Upper lobe of left lung (tissue), 6 donors: ENCODE data around the gene SMIM36. TPM values are rescaled to one million over a fixed set of nuclear protein-coding genes. Genes with fewer than 3 reads are reported as not detected.
A peak's percentile ranks its signal among the peaks of the same experiment; 100 is the strongest.

Experiments used
- ATAC-seq, 2 donors: fragments of 200-7000 bp; cut with Tn5 transposase; one replicate each; pipeline ENCODE4 v1.9.1; 2022; ENCODE audit warnings: mild to moderate bottlenecking in 2 of 2, moderate library complexity in 2 of 2; ENCODE audit not compliant: low FRiP score in 2 of 2
- DNase-seq, 2 donors: peaks; one replicate each; pipeline ENCODE4 v3.0.0-alpha.2; 2019 to 2020
- H3K27ac ChIP-seq, 4 donors: fragments of 200-600 bp; sonication (generic); one replicate each; pipeline ENCODE4 v1.5.1; 2016 to 2019
- H3K27me3 ChIP-seq, 4 donors: fragments of 200-600 bp; sonication (generic); one replicate each; pipeline ENCODE4 v1.5.1; 2017 to 2019
- H3K36me3 ChIP-seq, 4 donors: fragments of 200-600 bp; sonication (generic); one replicate each; pipeline ENCODE4 v1.5.1; 2016 to 2019
- H3K4me1 ChIP-seq, 4 donors: fragments of 200-600 bp; sonication (generic); one replicate each; pipeline ENCODE4 v1.5.1; 2018 to 2019
- H3K4me3 ChIP-seq, 4 donors: fragments of 200-600 bp; sonication (generic); one replicate each; pipeline ENCODE4 v1.5.1; 2017 to 2019; ENCODE audit warnings: mild to moderate bottlenecking in 2 of 4, moderate library complexity in 1 of 4
- H3K9me3 ChIP-seq, 4 donors: fragments of 200-600 bp; sonication (generic); one replicate each; pipeline ENCODE4 v1.5.1; 2018 to 2019
- EP300 ChIP-seq, 4 donors: sonication (generic); formaldehyde crosslinking; IDR thresholded peaks; one replicate each; pipeline ENCODE4 v1.5.1; 2017; ENCODE audit warnings: antibody characterized with exemption in 4 of 4, control low read depth in 2 of 4
- POLR2A ChIP-seq, 4 donors: fragments of 450-650 bp; IDR thresholded peaks; one replicate each; pipeline ENCODE4 v1.5.1; 2016 to 2017; ENCODE audit warnings: antibody characterized with exemption in 4 of 4, mild to moderate bottlenecking in 2 of 4
- POLR2AphosphoS5 ChIP-seq, 2 donors: sonication (generic); formaldehyde crosslinking; IDR thresholded peaks; one replicate each; pipeline ENCODE4 v1.5.1; 2017; ENCODE audit warnings: antibody characterized with exemption in 2 of 2
- WGBS, 2 donors: methylation state at CpG; one replicate each; pipeline ENCODE4 v1.1.5; 2017 to 2018; 5-methylcytosine and 5-hydroxymethylcytosine counted together
- total RNA-seq, 6 donors: library from RNA; depleted of rRNA in 4 of 6; stranded (reverse); fragments of >200 nt in 4 of 6; gene quantifications; one replicate each; pipeline versions ENCODE4 v1.1.0 to v1.2.1, GENCODE V29; 2016 to 2021
- TF ChIP-seq, protein P1 (sequence below), 6 experiments: fragments of 450-650 bp in 4 of 6; fragments of 200-600 bp in 2 of 6; sonication (generic) in 2 of 6; IDR thresholded peaks; one replicate each; pipeline ENCODE4 v1.5.1; 2016 to 2019; ENCODE audit warnings: antibody characterized with exemption in 6 of 6
- donor health status: DM: no; HTN: no; CAD: no; lungs with moderate emphysema.
- donor health status: DM: no; HTN: yes; CAD: no; lungs with severe emphysema.

The SMIM36 gene
- total RNA-seq, 6 donors from 2014 or later: not detected

DNA sequence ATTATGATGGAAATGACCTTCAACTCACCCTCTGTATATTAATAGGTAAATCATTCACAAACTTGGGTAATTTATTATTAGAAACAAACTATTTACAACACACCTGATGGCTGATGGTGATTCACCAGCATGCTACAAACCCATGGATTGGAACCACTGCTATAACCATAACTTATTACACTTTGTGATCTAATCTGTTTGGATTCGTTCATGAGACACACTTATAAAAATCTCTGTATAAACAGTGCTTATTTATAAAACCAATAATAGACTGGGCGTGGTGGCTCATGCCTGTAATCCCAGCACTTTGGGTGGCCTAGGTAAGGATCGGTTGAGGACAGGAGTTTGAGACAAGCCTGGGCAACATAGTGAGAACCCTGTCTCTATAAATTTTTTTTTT, 16.0 kb downstream of the SMIM36 start:
- ATAC-seq: no peak
- peaks cover 0 to 8% (median 3%) of the 10 kb centered on the region in 4 donors for H3K4me1 ChIP-seq
- no peak overlapping the region for H3K4me3 ChIP-seq
- TF ChIP-seq POLR2AphosphoS5 (IDR thresholded peaks at IDR 0.05) (no peak), EP300 (IDR thresholded peaks at IDR 0.05) (no peak), POLR2A (IDR thresholded peaks at IDR 0.05) (no peak)
- TF ChIP-seq, protein P1, sequence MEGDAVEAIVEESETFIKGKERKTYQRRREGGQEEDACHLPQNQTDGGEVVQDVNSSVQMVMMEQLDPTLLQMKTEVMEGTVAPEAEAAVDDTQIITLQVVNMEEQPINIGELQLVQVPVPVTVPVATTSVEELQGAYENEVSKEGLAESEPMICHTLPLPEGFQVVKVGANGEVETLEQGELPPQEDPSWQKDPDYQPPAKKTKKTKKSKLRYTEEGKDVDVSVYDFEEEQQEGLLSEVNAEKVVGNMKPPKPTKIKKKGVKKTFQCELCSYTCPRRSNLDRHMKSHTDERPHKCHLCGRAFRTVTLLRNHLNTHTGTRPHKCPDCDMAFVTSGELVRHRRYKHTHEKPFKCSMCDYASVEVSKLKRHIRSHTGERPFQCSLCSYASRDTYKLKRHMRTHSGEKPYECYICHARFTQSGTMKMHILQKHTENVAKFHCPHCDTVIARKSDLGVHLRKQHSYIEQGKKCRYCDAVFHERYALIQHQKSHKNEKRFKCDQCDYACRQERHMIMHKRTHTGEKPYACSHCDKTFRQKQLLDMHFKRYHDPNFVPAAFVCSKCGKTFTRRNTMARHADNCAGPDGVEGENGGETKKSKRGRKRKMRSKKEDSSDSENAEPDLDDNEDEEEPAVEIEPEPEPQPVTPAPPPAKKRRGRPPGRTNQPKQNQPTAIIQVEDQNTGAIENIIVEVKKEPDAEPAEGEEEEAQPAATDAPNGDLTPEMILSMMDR (IDR thresholded peaks at IDR 0.05): no peak
- no peaks in the 10 kb centered on the region for H3K36me3 ChIP-seq
- DNase-seq: no peak
- WGBS, 2 donors: 60 to 67% methylated on average over 3 of the region's 3 CpGs
- H3K27ac ChIP-seq: no peak overlapping the region
- no peaks in the 10 kb centered on the region for H3K9me3 ChIP-seq
- H3K27me3 ChIP-seq: no peaks in the 10 kb centered on the region

DNA sequence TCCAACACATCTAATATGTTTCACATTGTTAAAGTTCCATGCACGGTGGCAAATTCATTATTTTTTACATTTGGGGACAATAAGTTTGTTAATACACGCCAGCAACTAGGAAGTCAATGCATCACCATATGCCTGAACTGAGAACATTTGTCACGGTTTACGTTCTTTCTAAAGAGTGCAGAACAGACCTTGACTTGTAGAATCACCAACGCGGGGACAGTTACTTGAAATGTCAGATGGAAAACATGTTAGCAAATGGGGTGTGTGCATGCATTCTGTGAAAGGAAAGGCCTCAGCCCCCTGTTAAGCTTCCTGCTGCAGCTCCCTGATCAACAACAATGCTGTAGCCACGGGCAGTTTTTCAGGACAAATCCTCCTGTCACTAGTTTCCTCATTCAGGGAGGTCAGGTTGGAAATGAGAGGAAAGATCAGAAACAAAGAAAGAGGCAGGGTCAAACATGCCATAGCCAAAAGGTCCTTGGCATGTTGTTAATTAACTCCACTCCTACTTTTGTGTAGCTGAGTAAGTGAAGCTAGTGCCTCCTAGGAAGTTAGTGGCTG, 18.4 kb downstream of the SMIM36 start:
- Histone ChIP-seq H3K36me3 (no peaks in the 10 kb centered on the region), H3K4me3 (no peak overlapping the region), H3K27me3 (no peaks in the 10 kb centered on the region), H3K27ac (no peak overlapping the region), H3K9me3 (no peaks in the 10 kb centered on the region), H3K4me1 (peaks cover 0 to 8% (median 3%) of the 10 kb centered on the region in 4 donors)
- ATAC-seq (no peak), DNase-seq (no peak)
- TF ChIP-seq POLR2AphosphoS5 (IDR thresholded peaks at IDR 0.05): no peak
- no peak for TF ChIP-seq EP300 (IDR thresholded peaks at IDR 0.05)
- TF ChIP-seq, protein P1 (IDR thresholded peaks at IDR 0.05): no peak
- TF ChIP-seq POLR2A (IDR thresholded peaks at IDR 0.05): no peak
- WGBS, 2 donors: 67 to 73% methylated on average over 7 of the region's 7 CpGs

DNA sequence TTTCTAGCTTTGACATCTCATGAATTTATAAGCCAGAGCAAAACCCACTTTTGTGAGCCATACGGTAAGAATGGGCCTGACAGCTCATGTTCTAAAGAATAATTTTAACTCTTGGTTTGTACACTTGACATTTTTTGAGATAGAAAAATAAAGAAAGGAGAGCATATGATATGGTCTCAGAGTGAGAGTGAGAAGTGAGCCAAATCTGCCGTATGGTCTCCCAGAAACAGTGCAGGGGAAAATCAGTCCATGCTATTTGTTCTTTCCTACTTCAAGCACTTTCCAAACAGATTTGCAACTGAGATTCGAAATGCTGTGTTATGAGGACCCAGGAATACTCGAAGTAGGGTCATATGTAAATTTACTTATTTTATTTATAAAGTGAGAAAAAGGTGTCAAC, 20.9 kb downstream of the SMIM36 start:
- no peak for ATAC-seq
- H3K9me3 ChIP-seq: no peaks in the 10 kb centered on the region
- 71 to 75% methylated on average over 4 of the region's 4 CpGs for WGBS, 2 donors
- no peak overlapping the region for H3K27ac ChIP-seq
- H3K4me3 ChIP-seq: no peak overlapping the region
- no peak for DNase-seq
- H3K27me3 ChIP-seq: no peaks in the 10 kb centered on the region
- TF ChIP-seq POLR2A (IDR thresholded peaks at IDR 0.05) (no peak), EP300 (IDR thresholded peaks at IDR 0.05) (no peak), POLR2AphosphoS5 (IDR thresholded peaks at IDR 0.05) (no peak)
- TF ChIP-seq, protein P1 (IDR thresholded peaks at IDR 0.05): no peak
- H3K36me3 ChIP-seq: no peaks in the 10 kb centered on the region
- H3K4me1 ChIP-seq: no peaks in the 10 kb centered on the region

DNA sequence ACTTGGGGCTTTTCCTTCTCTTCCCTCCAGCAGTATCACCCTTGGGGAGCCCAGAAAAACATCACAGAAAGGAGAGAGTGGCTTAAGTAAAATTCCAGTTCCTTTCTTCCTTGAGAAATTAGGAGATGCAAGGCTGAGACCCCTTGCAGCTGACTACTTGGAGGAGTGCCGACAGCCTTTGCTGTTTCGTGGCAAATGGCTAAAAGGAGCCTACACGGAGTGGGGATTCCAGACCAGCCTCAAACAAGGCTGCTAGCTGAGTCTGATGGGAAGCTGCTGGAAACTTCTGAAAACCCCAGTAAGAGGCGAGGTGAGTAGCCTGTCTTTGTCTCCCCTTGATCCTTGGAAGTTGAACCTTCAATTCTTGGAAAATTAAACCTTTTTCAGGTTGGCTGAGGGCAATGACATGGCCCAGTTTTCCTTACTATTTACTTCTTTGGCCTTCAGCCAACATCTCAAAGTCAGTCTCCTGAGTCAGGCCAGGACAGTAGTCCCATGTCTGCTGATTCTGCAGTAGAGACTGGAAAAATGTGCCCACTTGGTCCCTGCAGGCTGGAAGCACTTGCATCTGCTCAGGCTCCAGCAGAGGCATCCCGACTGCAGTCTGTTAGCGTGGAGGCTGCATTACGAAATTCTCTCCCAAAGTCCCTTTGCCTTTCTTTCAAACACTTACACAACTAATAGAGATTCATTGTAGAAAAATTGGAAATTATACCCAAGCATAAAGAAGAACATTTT, 23.4 kb downstream of the SMIM36 start:
- TF ChIP-seq POLR2A (IDR thresholded peaks at IDR 0.05) (no peak), POLR2AphosphoS5 (IDR thresholded peaks at IDR 0.05) (no peak), EP300 (IDR thresholded peaks at IDR 0.05) (no peak)
- TF ChIP-seq, protein P1 (IDR thresholded peaks at IDR 0.05): no peak
- H3K4me1 ChIP-seq: no peaks in the 10 kb centered on the region

More for the DNA sequence above, 23.4 kb downstream of the SMIM36 start:
- Histone ChIP-seq H3K27me3 (no peaks in the 10 kb centered on the region), H3K36me3 (no peaks in the 10 kb centered on the region), H3K9me3 (no peaks in the 10 kb centered on the region), H3K4me3 (no peak overlapping the region), H3K27ac (no peak overlapping the region)
- DNase-seq (no peak), ATAC-seq (peak in 1 of 2 donors; percentile 53)
- WGBS, 2 donors: 62 to 71% methylated on average over 7 of the region's 7 CpGs
